GM18507 (cell line): ENCODE results near the gene LTB.
"Not testable (repeated sequence)": the region's sequence is repeated elsewhere in the genome, so short reads cannot be mapped to it uniquely, and the experiment has no call there.

ENCODE experiments used
- DNase-seq: peaks from one replicate; pipeline ENCODE4 v3.0.0; 2011; ENCODE audit warnings: low read depth; ENCODE audit not compliant: insufficient read length; ENCODE audit errors: extremely low spot score
- FAIRE-seq: peaks from 2 replicates; lab custom pipeline; 2011; peaks lifted over from hg19 to GRCh38; lab: Jason Lieb, UNC

The LTB gene

GRCh38 chr6:31558631-31559500 lies 23.4 kb downstream of the LTB start:
- no peak for DNase-seq
- peak; percentile 95 for FAIRE-seq

GRCh38 chr6:31558318-31558625 lies 24.0 kb downstream of the LTB start:
- no peak for FAIRE-seq
- no peak for DNase-seq

DNA sequence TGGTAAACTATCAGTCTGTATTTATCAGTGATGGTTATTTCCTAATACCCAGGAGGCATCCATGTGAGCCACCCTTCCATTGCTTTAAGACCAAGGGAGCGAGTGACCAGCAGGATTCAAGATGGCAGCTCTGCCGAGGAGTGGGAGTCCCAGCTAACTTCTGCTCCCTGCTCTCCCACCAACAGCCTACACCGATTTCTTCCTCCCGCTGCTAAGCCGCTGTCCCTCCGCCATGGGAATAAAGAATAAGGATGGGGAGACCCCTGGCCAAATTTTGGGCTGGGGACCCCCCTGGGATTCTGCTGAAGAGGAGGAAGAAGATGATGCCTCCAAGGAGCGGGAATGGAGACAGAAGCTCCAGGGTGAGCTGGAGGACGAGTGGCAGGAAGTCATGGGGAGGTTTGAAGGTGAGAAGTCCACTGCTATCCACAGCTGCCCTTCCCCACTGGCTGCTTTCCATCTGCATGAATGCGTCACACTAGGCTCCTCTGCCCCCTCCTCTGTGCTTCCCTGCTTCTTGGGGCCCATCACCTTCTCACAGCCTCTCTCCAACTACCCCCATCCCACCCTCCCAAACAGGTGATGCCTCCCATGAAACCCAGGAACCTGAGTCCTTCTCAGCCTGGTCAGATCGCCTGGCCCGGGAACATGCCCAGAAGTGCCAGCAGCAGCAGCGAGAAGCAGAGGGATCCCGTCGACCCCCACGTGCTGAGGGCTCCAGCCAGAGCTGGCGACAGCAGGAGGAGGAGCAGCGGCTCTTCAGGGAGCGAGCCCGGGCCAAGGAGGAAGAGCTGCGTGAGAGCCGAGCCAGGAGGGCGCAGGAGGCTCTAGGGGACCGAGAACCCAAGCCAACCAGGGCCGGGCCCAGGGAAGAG lies 24.5 kb downstream of the LTB start:
- no peak for DNase-seq

DNA sequence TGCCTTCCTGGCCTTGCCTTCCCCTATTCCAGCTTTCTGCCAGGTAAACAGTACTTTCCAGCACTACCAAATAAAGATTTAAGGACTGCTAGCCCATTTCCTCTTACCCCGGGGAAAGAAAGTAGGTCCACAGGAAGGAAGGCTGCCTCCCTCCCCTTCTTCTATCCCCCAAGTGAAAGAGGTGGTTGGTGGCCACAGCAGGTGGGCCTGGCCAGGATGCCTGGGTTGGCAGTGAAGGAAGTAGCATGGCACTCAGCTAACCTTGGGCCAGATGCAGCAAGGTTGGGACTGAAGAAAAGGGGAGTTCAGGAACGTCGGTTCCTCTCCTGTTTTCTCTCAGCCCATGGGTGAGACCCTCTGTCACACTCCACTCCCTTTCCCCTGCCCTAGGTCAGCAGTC lies 25.9 kb downstream of the LTB start:
- DNase-seq (no peak), FAIRE-seq (peak; percentile 73)

More for the DNA sequence above, 24.5 kb downstream of the LTB start:
- no peak for FAIRE-seq

DNA sequence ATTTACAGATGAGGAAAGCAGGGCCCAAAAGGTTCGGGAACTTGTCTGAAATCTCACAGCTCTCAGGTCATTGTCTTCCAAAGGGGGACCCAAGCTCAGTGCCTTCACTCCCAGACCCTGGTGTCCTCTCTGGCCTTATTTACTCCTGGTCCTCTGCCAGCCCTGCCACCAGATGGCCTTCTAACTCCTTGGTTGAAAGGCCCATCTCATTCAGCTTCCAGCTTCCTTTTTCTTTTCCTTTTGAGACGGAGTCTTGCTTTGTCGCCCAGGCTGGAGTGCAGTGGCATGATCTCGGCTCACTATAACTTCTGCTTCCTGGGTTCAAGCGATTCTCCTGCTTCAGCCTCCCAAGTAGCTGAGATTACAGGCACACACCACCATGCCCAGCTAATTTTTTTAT lies 30.9 kb downstream of the LTB start:
- FAIRE-seq = peak; percentile 85
- not testable (repeated sequence) for DNase-seq

DNA sequence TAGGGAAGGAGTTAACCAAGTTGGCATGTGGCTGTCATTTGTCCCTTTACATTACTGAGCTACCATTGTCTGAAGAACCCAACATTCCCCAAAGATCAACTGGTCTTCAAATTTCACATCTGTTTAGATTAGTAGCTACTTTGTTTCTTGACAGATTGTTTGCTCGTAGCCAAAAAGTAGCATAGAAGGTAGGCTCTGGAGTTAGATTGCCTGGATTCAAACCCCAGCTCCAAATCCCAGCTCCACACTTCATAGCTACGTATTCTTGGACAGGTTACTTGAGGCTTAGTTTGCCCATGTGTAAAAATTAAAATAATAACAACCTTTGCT lies 33.7 kb downstream of the LTB start:
- DNase-seq (no peak), FAIRE-seq (no peak)

GRCh38 chr6:31547727-31548543 lies 34.3 kb downstream of the LTB start:
- DNase-seq = no peak
- no peak for FAIRE-seq

GRCh38 chr6:31546958-31547726 lies 35.1 kb downstream of the LTB start, which contains the start of gene NFKBIL1:
Gene NFKBIL1, plus strand, starts transcription at chr6:31547608. Its CDS starts 87 bp downstream, at chr6:31547695.
- peak; percentile 69 for DNase-seq
- FAIRE-seq = peak; percentile 98

DNA sequence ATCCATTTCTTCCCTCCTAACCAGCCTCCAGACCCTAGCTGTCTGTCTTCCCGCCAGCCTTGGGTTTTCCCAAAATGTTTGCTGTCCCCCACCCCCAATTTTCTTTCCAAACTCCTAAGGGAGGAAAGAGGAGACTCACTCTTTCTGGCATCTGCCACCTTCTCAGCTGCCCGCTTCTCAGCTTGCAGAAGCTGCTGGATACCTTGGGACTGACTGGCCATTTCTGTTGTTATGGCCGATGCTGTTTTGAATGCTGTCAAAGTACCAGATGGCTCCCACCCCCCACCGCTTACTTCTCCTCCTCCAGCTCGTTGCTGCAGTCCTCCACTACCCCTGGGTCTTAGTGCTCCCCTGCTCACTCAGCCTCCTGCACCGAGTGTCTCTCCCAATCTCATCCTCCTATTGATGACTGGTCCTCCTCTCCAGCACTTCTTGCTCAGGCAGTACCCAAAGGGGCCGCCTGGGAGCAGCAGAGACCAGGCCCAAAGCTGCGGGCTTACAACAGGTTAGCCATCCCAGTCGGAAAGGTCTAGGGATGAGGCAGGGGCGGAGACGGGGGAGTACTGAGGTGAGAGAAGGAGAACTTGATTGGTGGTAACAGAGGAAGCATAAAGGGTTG lies 35.8 kb downstream of the LTB start, which contains the start of gene ATP6V1G2:
Gene ATP6V1G2, minus strand, starts transcription at position 270 of the 619 bp plus-strand sequence. Its CDS starts 49 bp downstream, at position 221.
- DNase-seq (no peak), FAIRE-seq (peak; percentile 78)

DNA sequence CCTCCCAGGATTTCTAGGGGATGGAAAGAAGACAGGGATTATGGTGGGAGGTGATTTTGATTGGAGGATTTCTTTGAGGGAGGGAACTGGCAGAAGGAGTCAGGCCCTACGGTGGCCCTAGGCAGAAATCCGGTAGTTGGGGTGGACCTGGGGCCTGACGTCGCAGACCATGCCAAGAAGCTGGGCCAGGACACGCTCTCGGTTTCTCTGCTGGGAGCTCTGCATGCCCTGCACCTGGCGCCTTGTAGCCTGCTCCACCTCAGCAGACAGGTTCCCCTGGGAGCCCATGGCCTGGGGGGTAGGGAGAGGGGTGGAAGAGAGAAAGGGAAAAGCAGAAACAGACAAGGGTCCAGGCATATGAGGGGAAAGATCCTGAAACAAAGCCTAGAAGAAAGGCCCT lies 36.9 kb downstream of the LTB start:
- DNase-seq (no peak), FAIRE-seq (no peak)

DNA sequence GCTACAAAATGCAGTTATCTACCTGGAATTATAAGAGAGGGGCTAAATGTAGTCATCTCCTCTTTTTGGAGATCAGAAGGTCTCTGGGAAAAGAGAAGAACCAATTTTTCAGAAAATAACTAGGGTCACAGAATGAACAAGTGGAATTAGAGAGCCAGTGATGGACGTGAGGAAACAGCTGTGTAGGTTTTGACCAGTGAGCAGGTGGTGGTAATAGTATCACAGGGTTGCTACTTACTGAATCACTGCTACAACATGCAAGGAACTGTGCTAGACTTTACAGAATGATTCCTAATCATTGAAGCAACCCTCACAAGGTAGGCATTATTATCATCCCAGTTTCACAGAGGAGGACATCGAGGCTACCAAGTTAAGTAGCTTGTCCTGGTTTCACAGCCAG lies 37.5 kb downstream of the LTB start:
- DNase-seq = no peak
- no peak for FAIRE-seq

GRCh38 chr6:31543639-31544038 lies 38.6 kb downstream of the LTB start:
- no peak for DNase-seq
- no peak for FAIRE-seq

DNA sequence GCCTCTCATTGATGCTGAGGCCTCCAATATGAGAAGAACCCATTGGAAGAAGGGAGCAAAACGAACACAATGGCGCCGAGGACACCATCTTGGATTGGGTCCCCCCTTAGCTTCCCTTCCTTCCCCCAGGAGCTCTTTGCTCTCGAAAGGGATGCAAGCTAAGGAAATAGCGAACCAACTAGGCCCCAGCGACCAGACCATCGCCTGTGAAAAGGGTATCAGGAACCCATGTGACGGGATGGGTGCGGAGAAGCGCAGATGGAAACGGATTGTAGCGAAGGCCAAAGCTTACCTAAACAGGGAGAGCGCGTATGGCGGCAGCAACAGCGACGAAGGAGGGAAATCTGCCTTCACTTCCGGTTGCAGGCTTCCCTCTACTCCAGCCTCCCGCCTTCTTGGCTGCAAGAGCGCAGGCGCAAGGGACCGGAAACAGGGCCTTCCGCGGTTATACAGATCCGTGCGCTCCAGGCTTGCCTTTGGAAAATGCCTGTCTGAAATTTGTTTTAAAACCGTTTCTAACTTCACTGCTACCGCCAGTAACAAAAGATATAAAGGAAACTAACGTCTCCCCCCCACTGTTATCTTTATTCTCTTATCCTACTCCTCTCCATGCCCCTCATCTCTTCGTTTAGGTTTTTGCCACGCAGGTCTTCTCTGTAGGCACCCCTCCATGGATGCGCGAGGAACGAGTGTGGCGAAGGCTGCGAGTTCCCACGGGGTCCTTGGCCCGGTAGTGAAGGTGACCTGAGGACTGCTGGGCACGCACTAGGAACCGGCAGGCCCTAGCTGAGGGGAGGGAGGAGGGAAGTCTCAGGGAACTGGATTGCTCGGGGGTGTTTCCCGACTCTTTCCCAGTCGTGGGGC lies 40.3 kb downstream of the LTB start, which contains the start of gene DDX39B:
Gene DDX39B, minus strand, starts transcription at position 346 of the 864 bp plus-strand sequence. CDS start 1,471 bp downstream, outside the sequence.
- peak; percentile 93 for FAIRE-seq
- peak; percentile 77 for DNase-seq

- no peak for FAIRE-seq
Observed at GRCh38 chr6:31541059-31541657, 41.1 kb downstream of the LTB start.

GRCh38 chr6:31540640-31541039 lies 41.6 kb downstream of the LTB start:
- FAIRE-seq (no peak), DNase-seq (no peak)

More at GRCh38 chr6:31541059-31541657, 41.1 kb downstream of the LTB start:
- no peak for DNase-seq

GRCh38 chr6:31538805-31539400 lies 43.3 kb downstream of the LTB start:
- FAIRE-seq = no peak
- no peak for DNase-seq
